Sigmoid colon (tissue), 4 donors: Measurements from ENCODE around the gene MYO5B.

Experiments
- CTCF ChIP-seq, 4 experiments: fragments of 450-650 bp in 3 of 4; fragments of 200-600 bp in 1 of 4; IDR thresholded peaks; one replicate each; pipeline ENCODE4 v1.5.1; 2016 to 2019; ENCODE audit warnings: antibody characterized with exemption in 4 of 4, mild to moderate bottlenecking in 3 of 4, moderate library complexity in 2 of 4
- EP300 ChIP-seq, 4 donors: sonication (generic); formaldehyde crosslinking; IDR thresholded peaks; one replicate each; pipeline ENCODE4 v1.6.1; 2017; ENCODE audit warnings: antibody characterized with exemption in 4 of 4
- POLR2A ChIP-seq, 2 donors: fragments of 450-650 bp; IDR thresholded peaks; one replicate each; pipeline ENCODE4 v1.6.1; 2016; ENCODE audit warnings: antibody characterized with exemption in 2 of 2, mild to moderate bottlenecking in 2 of 2, moderate library complexity in 2 of 2
- POLR2AphosphoS5 ChIP-seq, 4 donors: sonication (generic); formaldehyde crosslinking; IDR thresholded peaks; one replicate each; pipeline ENCODE4 v1.6.1; 2017; ENCODE audit warnings: antibody characterized with exemption in 4 of 4

- no peak for TF ChIP-seq CTCF (IDR thresholded peaks at IDR 0.05)
- no peak for TF ChIP-seq POLR2A (IDR thresholded peaks at IDR 0.05)
- TF ChIP-seq POLR2AphosphoS5 (IDR thresholded peaks at IDR 0.05), result no peak
- no peak for TF ChIP-seq EP300 (IDR thresholded peaks at IDR 0.05)
Observed at GRCh38 chr18:49834258-49834657, 360.7 kb downstream of the MYO5B start.
